ENCODE measurements around the gene NAA10.

NAA10 gene

GRCh38 chrX:153905481-153906095 lies 29.2 kb downstream of the NAA10 start:
- no peak overlapping the region for H3K9ac ChIP-seq (ENCODE audit: low read length)
- H3K36me3 ChIP-seq (ENCODE audit: control insufficient read depth, insufficient read depth, low read length): peaks cover 3% of the 10 kb centered on the region; the same call in 1 of the 2 replicates
- no peak overlapping the region for H3K4me3 ChIP-seq (ENCODE audit: low read depth, low read length)
- no peak overlapping the region for H3K27ac ChIP-seq (ENCODE audit: low read depth, low read length)
- H3K27me3 ChIP-seq (ENCODE audit: control insufficient read depth, insufficient read depth, low read length): no peaks in the 10 kb centered on the region
- H3K9me3 ChIP-seq (ENCODE audit: control insufficient read depth, insufficient read depth, low read depth, low read length): peaks cover 17% of the 10 kb centered on the region; the same call in 1 of the 2 replicates
- peaks cover 35% of the 10 kb centered on the region; the same call in 1 of the 2 replicates for H3K4me1 ChIP-seq (ENCODE audit: control insufficient read depth, insufficient read depth, low read length)

- Histone ChIP-seq H3K9ac (ENCODE audit: low read length) (no peak within 1 kb of the TSS), H3K4me1 (ENCODE audit: control insufficient read depth, insufficient read depth, low read length) (peaks cover 36% of the 10 kb centered on the region; the same call in 1 of the 2 replicates), H3K36me3 (ENCODE audit: control insufficient read depth, insufficient read depth, low read length) (peaks cover 3% of the 10 kb centered on the region; the same call in 1 of the 2 replicates), H3K27ac (ENCODE audit: low read depth, low read length) (no peak within 1 kb of the TSS), H3K27me3 (ENCODE audit: control insufficient read depth, insufficient read depth, low read length) (no peaks in the 10 kb centered on the region), H3K4me3 (ENCODE audit: low read depth, low read length) (no peak within 1 kb of the TSS), H3K9me3 (ENCODE audit: control insufficient read depth, insufficient read depth, low read depth, low read length) (peaks cover 17% of the 10 kb centered on the region; the same call in 1 of the 2 replicates)
Observed at GRCh38 chrX:153903991-153904957, 30.6 kb downstream of the NAA10 start, which contains the start of gene AVPR2. TSS of gene AVPR2 (plus strand) at chrX:153904673. CDS start at chrX:153905146, 473 bp downstream.

- Histone ChIP-seq H3K4me3 (ENCODE audit: low read depth, low read length) (no peak overlapping the region), H3K4me1 (ENCODE audit: control insufficient read depth, insufficient read depth, low read length) (peaks cover 30% of the 10 kb centered on the region; the same call in 1 of the 2 replicates), H3K36me3 (ENCODE audit: control insufficient read depth, insufficient read depth, low read length) (no peaks in the 10 kb centered on the region), H3K9ac (ENCODE audit: low read length) (no peak overlapping the region), H3K9me3 (ENCODE audit: control insufficient read depth, insufficient read depth, low read depth, low read length) (peaks cover 11% of the 10 kb centered on the region; the same call in 1 of the 2 replicates), H3K27me3 (ENCODE audit: control insufficient read depth, insufficient read depth, low read length) (no peaks in the 10 kb centered on the region), H3K27ac (ENCODE audit: low read depth, low read length) (no peak overlapping the region)
Observed at GRCh38 chrX:153903238-153903980, 31.4 kb downstream of the NAA10 start.

- H3K4me1 ChIP-seq (ENCODE audit: control insufficient read depth, insufficient read depth, low read length): peaks cover 30% of the 10 kb centered on the region; the same call in 1 of the 2 replicates
- no peak overlapping the region for H3K27ac ChIP-seq (ENCODE audit: low read depth, low read length)
- peaks cover 11% of the 10 kb centered on the region; the same call in 1 of the 2 replicates for H3K9me3 ChIP-seq (ENCODE audit: control insufficient read depth, insufficient read depth, low read depth, low read length)
- no peaks in the 10 kb centered on the region for H3K27me3 ChIP-seq (ENCODE audit: control insufficient read depth, insufficient read depth, low read length)
- no peak overlapping the region for H3K9ac ChIP-seq (ENCODE audit: low read length)
- H3K4me3 ChIP-seq (ENCODE audit: low read depth, low read length): no peak overlapping the region
- H3K36me3 ChIP-seq (ENCODE audit: control insufficient read depth, insufficient read depth, low read length): no peaks in the 10 kb centered on the region
Observed at GRCh38 chrX:153902385-153902784, 32.5 kb downstream of the NAA10 start.

GRCh38 chrX:153901753-153902140 lies 33.1 kb downstream of the NAA10 start:
- Histone ChIP-seq H3K4me3 (ENCODE audit: low read depth, low read length) (no peak overlapping the region), H3K27me3 (ENCODE audit: control insufficient read depth, insufficient read depth, low read length) (no peaks in the 10 kb centered on the region; the same call in 1 of the 2 replicates), H3K27ac (ENCODE audit: low read depth, low read length) (no peak overlapping the region), H3K4me1 (ENCODE audit: control insufficient read depth, insufficient read depth, low read length) (peaks cover 30% of the 10 kb centered on the region; the same call in 1 of the 2 replicates), H3K9ac (ENCODE audit: low read length) (no peak overlapping the region), H3K9me3 (ENCODE audit: control insufficient read depth, insufficient read depth, low read depth, low read length) (peaks cover 12% of the 10 kb centered on the region; the same call in 1 of the 2 replicates), H3K36me3 (ENCODE audit: control insufficient read depth, insufficient read depth, low read length) (no peaks in the 10 kb centered on the region)

- H3K27ac ChIP-seq (ENCODE audit: low read depth, low read length): no peak overlapping the region
- H3K9ac ChIP-seq (ENCODE audit: low read length): no peak overlapping the region
- no peaks in the 10 kb centered on the region for H3K36me3 ChIP-seq (ENCODE audit: control insufficient read depth, insufficient read depth, low read length)
- H3K27me3 ChIP-seq (ENCODE audit: control insufficient read depth, insufficient read depth, low read length): no peaks in the 10 kb centered on the region; the same call in 1 of the 2 replicates
- peaks cover 30% of the 10 kb centered on the region; the same call in 1 of the 2 replicates for H3K4me1 ChIP-seq (ENCODE audit: control insufficient read depth, insufficient read depth, low read length)
- peaks cover 13% of the 10 kb centered on the region; the same call in 1 of the 2 replicates for H3K9me3 ChIP-seq (ENCODE audit: control insufficient read depth, insufficient read depth, low read depth, low read length)
- no peak overlapping the region for H3K4me3 ChIP-seq (ENCODE audit: low read depth, low read length)
Observed at GRCh38 chrX:153900831-153901752, 33.7 kb downstream of the NAA10 start.

- Histone ChIP-seq H3K27ac (ENCODE audit: low read depth, low read length) (no peak overlapping the region), H3K36me3 (ENCODE audit: control insufficient read depth, insufficient read depth, low read length) (no peaks in the 10 kb centered on the region), H3K4me3 (ENCODE audit: low read depth, low read length) (no peak overlapping the region), H3K4me1 (ENCODE audit: control insufficient read depth, insufficient read depth, low read length) (peaks cover 19% of the 10 kb centered on the region; the same call in 1 of the 2 replicates), H3K9ac (ENCODE audit: low read length) (no peak overlapping the region), H3K27me3 (ENCODE audit: control insufficient read depth, insufficient read depth, low read length) (no peaks in the 10 kb centered on the region; the same call in 1 of the 2 replicates), H3K9me3 (ENCODE audit: control insufficient read depth, insufficient read depth, low read depth, low read length) (peaks cover 7% of the 10 kb centered on the region; the same call in 1 of the 2 replicates)
Observed at GRCh38 chrX:153897899-153898298, 36.9 kb downstream of the NAA10 start.

GRCh38 chrX:153889123-153889522 lies 45.7 kb downstream of the NAA10 start:
- H3K4me1 ChIP-seq (ENCODE audit: control insufficient read depth, insufficient read depth, low read length): peaks cover 21% of the 10 kb centered on the region; the same call in 1 of the 2 replicates
- no peaks in the 10 kb centered on the region for H3K36me3 ChIP-seq (ENCODE audit: control insufficient read depth, insufficient read depth, low read length)
- H3K9ac ChIP-seq (ENCODE audit: low read length): no peak overlapping the region
- H3K27ac ChIP-seq (ENCODE audit: low read depth, low read length): no peak overlapping the region
- no peak overlapping the region for H3K4me3 ChIP-seq (ENCODE audit: low read depth, low read length)
- peaks cover 13% of the 10 kb centered on the region; the same call in 1 of the 2 replicates for H3K9me3 ChIP-seq (ENCODE audit: control insufficient read depth, insufficient read depth, low read depth, low read length)
- H3K27me3 ChIP-seq (ENCODE audit: control insufficient read depth, insufficient read depth, low read length): peaks cover 35% of the 10 kb centered on the region

GRCh38 chrX:153888344-153888743 lies 46.5 kb downstream of the NAA10 start:
- peaks cover 29% of the 10 kb centered on the region; the same call in 1 of the 2 replicates for H3K4me1 ChIP-seq (ENCODE audit: control insufficient read depth, insufficient read depth, low read length)
- H3K27ac ChIP-seq (ENCODE audit: low read depth, low read length): no peak overlapping the region
- peaks cover 42% of the 10 kb centered on the region for H3K27me3 ChIP-seq (ENCODE audit: control insufficient read depth, insufficient read depth, low read length)
- H3K4me3 ChIP-seq (ENCODE audit: low read depth, low read length): no peak overlapping the region
- peaks cover 11% of the 10 kb centered on the region; the same call in 1 of the 2 replicates for H3K9me3 ChIP-seq (ENCODE audit: control insufficient read depth, insufficient read depth, low read depth, low read length)
- no peak overlapping the region for H3K9ac ChIP-seq (ENCODE audit: low read length)
- no peaks in the 10 kb centered on the region for H3K36me3 ChIP-seq (ENCODE audit: control insufficient read depth, insufficient read depth, low read length)
